Thymus (tissue), 11 donors: ENCODE data around the gene VANGL2. TPM values are rescaled to one million over a fixed set of nuclear protein-coding genes. Genes with fewer than 3 reads are reported as not detected.

Experiments used
- DNase-seq, 9 donors: peaks; one replicate each; pipeline ENCODE4 v3.0.0-alpha.2; 2013; ENCODE audit warnings: low spot score in 9 of 9, low read depth in 6 of 9, missing footprints in 1 of 9
- H3K27ac ChIP-seq, 2 donors: one replicate each; pipeline ENCODE4 v1.5.1; 2013; ENCODE audit warnings: control low read depth in 1 of 2, low read depth in 1 of 2, low read length in 1 of 2, mild to moderate bottlenecking in 1 of 2, moderate library complexity in 1 of 2
- H3K27me3 ChIP-seq, 2 donors: one replicate each; pipeline ENCODE4 v1.5.1; 2013; ENCODE audit warnings: low read length in 1 of 2; ENCODE audit not compliant: control insufficient read depth in 2 of 2, insufficient read depth in 1 of 2
- H3K36me3 ChIP-seq, 2 donors: one replicate each; pipeline ENCODE4 v1.5.1; 2013; ENCODE audit warnings: low read length in 1 of 2, mild to moderate bottlenecking in 1 of 2, moderate library complexity in 1 of 2; ENCODE audit not compliant: control insufficient read depth in 2 of 2, insufficient read depth in 2 of 2
- H3K4me1 ChIP-seq, 2 donors: one replicate each; pipeline ENCODE4 v1.5.1; 2013; ENCODE audit warnings: low read length in 2 of 2; ENCODE audit not compliant: control insufficient read depth in 2 of 2, insufficient read depth in 2 of 2
- H3K4me3 ChIP-seq, 2 donors: one replicate each; pipeline ENCODE4 v1.5.1; 2013; ENCODE audit warnings: low read length in 2 of 2, control low read depth in 1 of 2, mild to moderate bottlenecking in 1 of 2
- H3K9me3 ChIP-seq, 2 donors: one replicate each; pipeline ENCODE4 v1.5.1; 2013; ENCODE audit warnings: low read length in 1 of 2, mild to moderate bottlenecking in 1 of 2; ENCODE audit not compliant: control insufficient read depth in 2 of 2, insufficient read depth in 1 of 2
- WGBS: extraction: QIAGEN DNeasy Blood & Tissue Kit; methylation state at CpG from one replicate; pipeline ENCODE4 v1.1.7; 2013; 5-methylcytosine and 5-hydroxymethylcytosine counted together
- polyA plus RNA-seq: library from polyadenylated mRNA; stranded (reverse); fragments of 200-250 nt; gene quantifications from one replicate; pipeline ENCODE4 v1.2.3, GENCODE V29; 2013
- total RNA-seq: library from RNA; stranded (reverse); fragments of 120-200 nt; gene quantifications from one replicate; pipeline ENCODE4 v1.2.4, GENCODE V29; 2013
- donor health status: healthy.

Gene VANGL2
- total and polyA plus RNA-seq, 2 donors = 2.0 to 5.6 TPM

DNA sequence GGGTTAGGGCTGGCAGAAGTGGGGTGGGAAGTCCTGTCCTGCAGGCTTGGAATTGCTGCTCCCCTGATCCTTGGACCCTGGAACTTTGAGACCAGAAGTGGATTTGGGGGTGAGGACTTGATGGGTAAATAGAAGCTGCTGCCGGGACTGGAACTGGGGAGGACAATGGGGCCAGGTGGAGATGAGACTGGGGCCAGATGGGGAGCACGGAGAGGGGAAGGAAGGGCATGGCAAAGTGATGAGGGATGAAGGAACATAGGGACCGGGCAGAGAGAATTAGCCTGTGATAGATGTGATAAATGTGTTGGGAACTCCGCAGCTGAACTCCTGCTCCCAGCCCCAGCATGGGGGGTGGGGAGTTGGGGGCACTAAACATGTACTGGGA lies 32.9 kb upstream of the VANGL2 start:
- Histone ChIP-seq H3K27me3 (peaks cover 0 to 3% of the 10 kb centered on the region in 2 donors), H3K27ac (no peak overlapping the region), H3K36me3 (no peaks in the 10 kb centered on the region), H3K4me1 (no peaks in the 10 kb centered on the region), H3K4me3 (no peak overlapping the region), H3K9me3 (no peaks in the 10 kb centered on the region)
- no peak for DNase-seq
- 59% methylated on average over 4 of the region's 4 CpGs for WGBS

GRCh38 chr1:160367934-160368923 lies 32.1 kb upstream of the VANGL2 start:
- H3K27me3 ChIP-seq = peaks cover 0 to 3% of the 10 kb centered on the region in 2 donors
- H3K9me3 ChIP-seq = no peaks in the 10 kb centered on the region
- no peak overlapping the region for H3K27ac ChIP-seq
- 93% methylated on average over 4 of the region's 4 CpGs for WGBS
- no peaks in the 10 kb centered on the region for H3K36me3 ChIP-seq
- DNase-seq = no peak
- H3K4me1 ChIP-seq = no peaks in the 10 kb centered on the region
- H3K4me3 ChIP-seq = no peak overlapping the region

DNA sequence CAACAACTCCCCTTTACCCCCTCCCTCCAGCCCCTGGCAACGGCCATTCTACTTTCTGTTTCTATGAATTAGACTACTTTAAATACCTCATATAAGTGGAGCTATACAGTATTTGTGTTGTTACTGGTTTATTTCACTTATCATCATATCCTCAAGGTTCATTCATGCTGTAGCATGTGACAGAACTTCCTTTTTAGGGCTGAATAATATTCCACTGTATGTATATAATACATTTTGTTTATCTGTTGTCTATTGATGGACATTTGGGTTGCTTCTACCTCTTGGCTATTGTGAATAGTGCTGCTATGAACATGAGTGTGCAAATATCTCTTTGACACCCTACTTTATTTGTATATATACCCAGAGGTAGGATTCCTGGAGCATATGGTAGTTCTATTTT lies 31.3 kb upstream of the VANGL2 start:
- peaks cover 0 to 3% of the 10 kb centered on the region in 2 donors for H3K27me3 ChIP-seq
- H3K36me3 ChIP-seq = no peaks in the 10 kb centered on the region
- 76% methylated on average over 1 of the region's 1 CpG for WGBS
- DNase-seq = no peak
- H3K4me3 ChIP-seq = no peak overlapping the region
- no peaks in the 10 kb centered on the region for H3K4me1 ChIP-seq
- no peak overlapping the region for H3K27ac ChIP-seq
- no peaks in the 10 kb centered on the region for H3K9me3 ChIP-seq

DNA sequence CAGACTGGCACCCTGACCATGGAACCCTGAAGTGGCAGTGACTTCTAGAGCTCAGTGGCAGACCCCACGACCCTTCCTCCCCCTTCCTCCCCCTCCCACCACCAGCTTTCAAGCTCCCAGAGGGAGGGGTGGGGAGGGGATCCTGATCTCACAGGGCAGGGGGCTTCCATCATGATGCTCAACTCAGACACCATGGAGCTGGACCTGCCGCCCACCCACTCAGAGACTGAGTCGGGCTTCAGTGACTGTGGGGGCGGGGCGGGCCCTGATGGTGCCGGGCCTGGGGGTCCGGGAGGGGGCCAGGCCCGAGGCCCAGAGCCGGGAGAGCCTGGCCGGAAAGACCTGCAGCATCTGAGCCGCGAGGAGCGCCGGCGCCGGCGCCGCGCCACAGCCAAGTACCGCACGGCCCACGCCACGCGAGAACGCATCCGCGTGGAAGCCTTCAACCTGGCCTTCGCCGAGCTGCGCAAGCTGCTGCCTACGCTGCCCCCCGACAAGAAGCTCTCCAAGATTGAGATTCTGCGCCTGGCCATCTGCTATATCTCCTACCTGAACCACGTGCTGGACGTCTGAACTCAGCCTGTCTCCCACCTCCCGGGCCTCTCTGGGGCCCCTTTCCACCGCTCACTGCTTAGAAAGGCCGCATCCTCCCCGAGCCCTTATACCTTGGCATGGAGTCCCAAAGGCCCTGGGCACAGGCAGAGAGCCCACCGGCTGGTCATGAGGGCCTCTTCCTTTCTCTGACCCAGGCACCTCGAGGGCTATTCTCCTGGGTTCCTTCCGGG lies 29.6 kb upstream of the VANGL2 start:
- no peak overlapping the region for H3K4me3 ChIP-seq
- no peak for DNase-seq
- no peaks in the 10 kb centered on the region for H3K9me3 ChIP-seq
- H3K4me1 ChIP-seq = peaks cover 0 to 10% of the 10 kb centered on the region in 2 donors
- WGBS = 92% methylated on average over 42 of the region's 42 CpGs
- H3K27me3 ChIP-seq = peaks cover 0 to 3% of the 10 kb centered on the region in 2 donors
- H3K27ac ChIP-seq = no peak overlapping the region
- H3K36me3 ChIP-seq = no peaks in the 10 kb centered on the region

- Histone ChIP-seq H3K27ac (no peak overlapping the region), H3K9me3 (no peaks in the 10 kb centered on the region), H3K27me3 (peaks cover 0 to 3% of the 10 kb centered on the region in 2 donors), H3K4me1 (peaks cover 5 to 16% of the 10 kb centered on the region in 2 donors), H3K36me3 (no peaks in the 10 kb centered on the region), H3K4me3 (no peak overlapping the region)
- no peak for DNase-seq
Measured at GRCh38 chr1:160371346-160371631, 29.1 kb upstream of the VANGL2 start.

GRCh38 chr1:160371756-160372155 lies 28.6 kb upstream of the VANGL2 start:
- no peaks in the 10 kb centered on the region for H3K9me3 ChIP-seq
- no peak overlapping the region for H3K4me3 ChIP-seq
- H3K4me1 ChIP-seq = peaks cover 5 to 18% of the 10 kb centered on the region in 2 donors
- peaks cover 0 to 3% of the 10 kb centered on the region in 2 donors for H3K27me3 ChIP-seq
- DNase-seq = no peak
- H3K27ac ChIP-seq = no peak overlapping the region
- no peaks in the 10 kb centered on the region for H3K36me3 ChIP-seq
- WGBS = 93% methylated on average over 4 of the region's 4 CpGs

DNA sequence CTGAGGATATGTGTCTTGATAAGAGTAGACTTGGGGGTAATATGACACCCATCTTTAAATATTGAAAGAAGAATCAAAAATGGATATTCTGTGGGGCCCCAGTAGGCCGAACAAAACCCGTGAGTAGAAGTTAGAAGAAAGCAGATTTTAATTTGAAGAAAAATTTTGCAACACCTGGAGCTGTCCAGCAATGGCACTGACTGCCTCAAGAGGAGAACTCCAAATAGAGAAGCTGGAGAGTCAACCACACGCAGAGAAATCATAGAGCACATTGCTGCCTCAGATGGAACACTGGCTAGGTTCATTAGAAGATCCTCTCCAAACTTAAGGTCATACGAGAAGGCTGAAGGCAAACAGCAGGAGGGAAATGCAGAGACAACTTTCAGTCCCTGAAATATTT lies 26.7 kb upstream of the VANGL2 start:
- no peak for DNase-seq

GRCh38 chr1:160374306-160375110 lies 25.9 kb upstream of the VANGL2 start:
- Histone ChIP-seq H3K27ac (no peak overlapping the region), H3K9me3 (no peaks in the 10 kb centered on the region), H3K27me3 (peaks cover 0 to 3% of the 10 kb centered on the region in 2 donors), H3K4me3 (no peak overlapping the region), H3K36me3 (no peaks in the 10 kb centered on the region), H3K4me1 (peaks cover 5 to 18% of the 10 kb centered on the region in 2 donors)
- 88% methylated on average over 6 of the region's 6 CpGs for WGBS
- DNase-seq = no peak

More for the DNA sequence above, 26.7 kb upstream of the VANGL2 start:
- Histone ChIP-seq H3K9me3 (no peaks in the 10 kb centered on the region), H3K27ac (no peak overlapping the region), H3K4me3 (no peak overlapping the region), H3K36me3 (no peaks in the 10 kb centered on the region), H3K4me1 (peaks cover 5 to 18% of the 10 kb centered on the region in 2 donors), H3K27me3 (no peaks in the 10 kb centered on the region)
- WGBS = 96% methylated on average over 4 of the region's 4 CpGs
